Choroid plexus epithelial cell (primary cell): ENCODE results near the gene UTY.

Source experiments
- DNase-seq: peaks from one replicate; pipeline ENCODE4 v3.0.0-alpha.2; 2010; ENCODE audit warnings: low read depth
- H3K4me3 ChIP-seq: 2 replicates; pipeline ENCODE4 v1.5.1; 2011; ENCODE audit warnings: low read depth, mild to moderate bottlenecking, control low read depth, low read length, moderate library complexity
- CTCF ChIP-seq: conservative IDR thresholded peaks from 2 replicates; pipeline ENCODE4 v1.5.1; 2011; ENCODE audit warnings: low read depth, mild to moderate bottlenecking, control low read depth, inconsistent platforms, low read length, moderate library complexity

Gene UTY

GRCh38 chrY:13435968-13436937, 43.6 kb downstream of the UTY start:
- TF ChIP-seq CTCF = peak; percentile 57
- no peak overlapping the region for H3K4me3 ChIP-seq
- DNase-seq = peak; percentile 28

- DNase-seq = no peak
- H3K4me3 ChIP-seq = no peak overlapping the region
- no peak for TF ChIP-seq CTCF
Observed at GRCh38 chrY:13435206-13435967, 44.4 kb downstream of the UTY start.

GRCh38 chrY:13432293-13433025, 47.4 kb downstream of the UTY start:
- DNase-seq = no peak
- H3K4me3 ChIP-seq = no peak overlapping the region
- TF ChIP-seq CTCF = no peak

- H3K4me3 ChIP-seq = no peak overlapping the region
- no peak for DNase-seq
- TF ChIP-seq CTCF = no peak
Observed at GRCh38 chrY:13429551-13429950, 50.3 kb downstream of the UTY start.

GRCh38 chrY:13423281-13423732, 56.5 kb downstream of the UTY start:
- H3K4me3 ChIP-seq = no peak overlapping the region
- no peak for TF ChIP-seq CTCF
- DNase-seq = peak; percentile 48

DNA sequence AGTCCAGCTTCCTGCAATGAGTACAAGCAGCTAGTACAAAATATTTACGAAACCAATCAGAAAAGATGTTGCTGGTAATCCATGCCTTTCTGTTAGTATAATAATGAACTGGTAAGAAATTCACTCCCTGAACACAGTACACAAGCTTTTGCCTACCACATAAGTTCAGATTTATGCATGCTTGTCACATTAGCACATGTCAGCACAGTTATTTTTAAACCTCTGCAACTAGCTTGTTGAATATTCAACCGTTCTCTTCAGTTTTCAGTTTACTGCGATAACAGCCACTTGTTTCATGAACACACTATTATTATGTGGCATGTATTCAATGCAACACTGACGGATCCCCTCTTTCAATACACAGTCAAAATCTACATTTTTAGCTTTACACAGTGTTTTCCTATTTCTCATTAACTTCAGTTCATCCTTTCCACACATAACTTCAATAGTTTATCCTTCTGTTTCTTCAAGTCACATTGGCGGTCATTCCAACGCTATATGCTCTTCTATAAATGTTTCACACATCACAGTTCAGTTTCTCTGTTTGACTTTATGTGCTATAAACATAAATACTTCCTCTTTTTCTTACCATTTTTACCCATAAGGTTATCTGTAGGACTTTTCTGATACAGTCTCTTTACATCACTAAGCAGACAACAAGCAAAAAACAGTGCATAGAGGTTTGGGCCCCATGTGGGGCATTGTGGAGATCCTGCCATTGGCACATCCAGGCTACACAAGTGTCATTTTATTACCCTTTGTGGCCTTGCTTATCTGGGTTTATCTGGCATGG, 62.8 kb downstream of the UTY start:
- TF ChIP-seq CTCF = no peak
- no peak overlapping the region for H3K4me3 ChIP-seq
- no peak for DNase-seq
